ENCODE measurements around the gene SORCS1.

SORCS1 gene

DNA sequence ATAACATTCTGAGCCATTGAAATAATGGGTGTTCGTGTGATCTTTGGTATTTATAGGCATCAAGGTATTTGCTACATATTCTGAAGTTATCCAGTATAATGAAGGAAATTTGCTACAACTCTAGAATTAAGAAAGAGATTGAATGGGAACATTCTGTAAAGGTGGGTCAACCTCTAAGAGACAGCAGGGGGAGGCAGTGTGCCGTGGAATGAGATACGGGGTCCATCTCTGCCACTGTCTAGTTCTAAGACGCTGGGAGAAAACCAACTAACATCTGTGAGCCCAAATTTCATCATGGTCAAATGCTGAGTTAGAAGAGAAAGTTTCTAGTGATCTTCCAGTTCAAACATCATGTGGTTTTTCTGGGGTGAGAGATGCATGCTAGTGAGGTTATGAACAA, 368.9 kb downstream of the SORCS1 start:
- no peak for FAIRE-seq

GRCh38 chr10:106793617-106794016, 370.9 kb downstream of the SORCS1 start:
- FAIRE-seq = no peak

- FAIRE-seq = no peak
Measured at GRCh38 chr10:106789623-106790022, 374.9 kb downstream of the SORCS1 start.

- FAIRE-seq = no peak
Measured at GRCh38 chr10:106788982-106789381, 375.5 kb downstream of the SORCS1 start.

GRCh38 chr10:106785528-106785927, 379.0 kb downstream of the SORCS1 start:
- no peak for FAIRE-seq

DNA sequence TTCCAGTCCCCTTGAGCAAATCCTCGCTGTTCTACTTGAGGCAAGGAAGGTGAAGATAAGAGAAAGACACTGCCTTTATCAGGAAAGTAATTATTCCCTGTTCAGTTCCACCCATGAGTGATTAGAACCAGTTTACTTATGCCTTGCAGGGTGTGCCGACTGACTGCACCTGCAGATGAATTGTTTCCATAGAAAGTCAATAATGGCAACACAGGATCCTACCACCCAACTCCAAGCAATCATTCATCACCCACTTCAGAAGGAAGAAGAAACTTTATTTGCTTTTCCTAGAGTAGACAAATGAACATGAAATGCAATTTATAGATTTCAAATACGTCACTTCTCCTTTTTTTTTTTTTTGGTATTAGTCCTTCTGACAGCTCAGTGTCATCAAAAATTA, 383.9 kb downstream of the SORCS1 start:
- FAIRE-seq = no peak

- no peak for FAIRE-seq
Measured at GRCh38 chr10:106777841-106778240, 386.7 kb downstream of the SORCS1 start.

DNA sequence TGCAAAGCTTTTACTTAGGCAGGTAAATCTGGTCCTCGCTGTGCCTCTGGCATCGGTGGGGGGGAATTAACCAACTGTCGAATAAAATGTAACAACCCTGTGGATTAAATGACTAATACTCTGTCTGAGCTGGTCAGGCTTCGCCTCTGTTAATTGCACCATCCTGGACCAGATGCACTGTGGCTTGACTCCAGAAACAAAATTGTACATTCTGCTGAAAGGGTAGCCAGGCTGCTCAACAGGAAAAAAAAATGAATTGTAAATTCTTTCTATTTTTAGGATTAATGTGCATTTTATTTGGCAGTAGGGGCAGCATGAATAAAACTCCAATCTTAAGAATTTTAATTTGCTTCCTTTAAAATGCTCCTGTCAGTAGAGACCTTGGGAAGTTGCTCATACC, 389.4 kb downstream of the SORCS1 start:
- FAIRE-seq = no peak

DNA sequence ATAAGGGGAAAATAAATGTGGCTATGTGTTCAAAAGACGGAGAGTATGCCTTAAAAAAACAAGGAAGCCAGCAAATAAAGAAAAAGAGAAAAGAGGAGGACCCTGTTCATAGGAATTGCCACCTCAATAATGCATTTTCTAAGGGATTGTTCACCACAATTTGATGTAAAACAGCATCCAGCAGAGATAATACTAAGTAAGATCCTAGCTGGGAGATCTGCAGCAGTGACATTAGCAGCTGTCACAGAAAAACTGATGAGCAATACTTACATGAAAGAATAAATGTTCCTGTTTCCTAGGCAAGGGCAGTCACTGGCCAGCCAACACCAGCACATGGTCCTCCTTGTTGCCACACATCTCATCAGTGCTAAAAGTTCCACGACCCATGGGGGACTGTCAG, 391.5 kb downstream of the SORCS1 start:
- no peak for FAIRE-seq

- FAIRE-seq = no peak
Measured at GRCh38 chr10:106771154-106771553, 393.4 kb downstream of the SORCS1 start.

- FAIRE-seq = no peak
Measured at GRCh38 chr10:106768204-106768603, 396.3 kb downstream of the SORCS1 start.

DNA sequence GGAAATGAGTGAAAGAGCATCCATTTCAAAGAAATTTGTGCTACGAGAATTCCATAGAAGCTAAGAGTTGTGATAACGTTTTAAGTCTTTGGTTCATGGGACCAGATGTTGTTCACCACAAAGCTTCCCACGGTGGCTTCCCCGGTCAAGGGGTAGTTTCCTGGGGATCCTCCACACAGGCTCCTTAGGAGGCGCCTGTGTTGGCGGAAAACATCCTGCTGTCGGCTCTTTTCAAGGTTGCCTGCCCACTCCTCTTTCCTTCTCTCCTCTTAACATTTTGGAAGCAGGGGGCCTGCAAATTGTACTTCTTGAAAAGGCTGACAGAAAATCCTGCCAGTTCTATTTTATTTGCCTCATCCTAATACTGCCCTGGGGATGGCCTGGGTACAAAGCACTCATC, 398.6 kb downstream of the SORCS1 start:
- FAIRE-seq = no peak

DNA sequence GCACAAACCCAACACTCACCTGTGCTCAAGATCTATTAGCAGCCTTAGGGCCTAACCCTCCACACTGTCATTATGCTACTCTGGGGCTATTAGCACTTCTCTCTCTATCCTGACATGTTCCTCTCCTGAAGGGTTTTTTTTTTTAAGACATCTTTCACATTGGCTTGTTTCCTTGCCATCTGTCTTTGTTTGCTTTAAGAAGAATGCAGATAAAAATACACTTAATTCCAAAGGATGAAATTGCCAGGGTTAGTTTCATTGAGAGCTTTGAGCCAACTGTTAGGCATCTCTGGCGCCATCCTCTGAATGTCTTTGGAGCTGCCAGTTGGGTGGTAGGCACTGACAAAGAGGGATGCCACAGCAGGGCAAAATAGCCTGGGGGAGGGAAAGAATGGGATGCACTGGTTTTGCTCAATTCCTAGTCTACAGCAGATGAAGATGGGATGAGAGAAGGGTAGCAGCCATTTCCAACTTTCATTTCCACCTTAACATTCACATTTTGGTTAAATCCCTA, 399.2 kb downstream of the SORCS1 start:
- FAIRE-seq = no peak

DNA sequence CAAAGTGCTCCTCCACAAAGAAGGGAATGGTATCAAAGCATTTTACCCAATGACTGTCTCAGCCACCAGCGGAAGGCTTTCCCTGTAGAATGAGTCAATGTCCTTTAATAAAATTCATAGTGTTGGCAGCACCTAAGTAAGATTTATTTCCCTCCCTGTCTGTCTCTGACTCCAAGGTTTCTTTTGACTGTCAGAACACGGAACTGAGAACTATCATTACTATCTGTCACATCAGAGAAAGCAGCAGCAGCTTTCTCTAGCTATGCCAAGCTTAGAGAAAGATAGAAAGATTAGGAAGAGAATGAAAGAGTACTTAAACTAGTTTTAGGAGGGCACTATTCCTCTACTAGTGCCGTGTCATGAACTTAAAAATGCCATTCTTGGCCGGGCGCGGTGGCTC, 400.1 kb downstream of the SORCS1 start:
- no peak for FAIRE-seq

- FAIRE-seq = no peak
Measured at GRCh38 chr10:106761906-106762305, 402.6 kb downstream of the SORCS1 start.

GRCh38 chr10:106757521-106757920, 407.0 kb downstream of the SORCS1 start:
- no peak for FAIRE-seq

DNA sequence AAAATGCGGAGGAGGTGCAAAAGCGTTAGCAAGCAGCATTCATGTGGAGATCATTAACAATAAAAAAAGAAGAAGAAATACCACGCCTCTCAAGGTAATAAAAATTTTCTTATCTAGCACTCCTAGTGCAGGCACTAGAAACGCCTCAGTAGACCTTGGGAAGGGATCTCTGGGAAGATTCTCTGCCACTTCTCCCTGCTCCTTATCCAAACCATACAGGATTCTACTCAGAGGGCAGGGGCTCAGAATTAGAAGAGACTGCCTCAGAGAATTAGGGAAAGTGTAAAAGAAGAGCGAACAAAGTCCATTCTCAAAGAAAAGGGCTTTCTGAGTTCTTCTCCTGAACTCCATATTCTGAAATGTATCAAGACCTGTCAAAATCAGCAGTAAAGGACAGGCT, 413.4 kb downstream of the SORCS1 start:
- no peak for FAIRE-seq

DNA sequence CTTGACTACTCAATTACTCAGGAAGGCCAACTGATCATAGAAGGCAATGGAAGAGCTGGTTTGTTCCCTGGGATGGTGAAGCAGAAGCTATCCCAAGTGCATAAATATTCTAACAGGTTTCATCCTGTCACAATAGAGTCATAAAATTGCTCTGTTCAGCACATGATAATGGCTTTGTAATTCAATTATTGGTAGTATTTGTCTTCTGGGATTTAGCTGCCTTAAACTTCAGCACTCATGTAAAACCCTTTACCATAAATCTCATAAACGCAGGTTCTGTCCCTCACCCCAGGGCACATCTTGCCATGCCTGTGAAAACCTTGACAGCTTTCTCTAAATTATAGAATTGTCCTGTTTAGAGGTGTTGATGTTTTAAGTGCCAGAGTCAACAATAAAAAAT, 417.6 kb downstream of the SORCS1 start:
- no peak for FAIRE-seq

GRCh38 chr10:106741006-106741530, 423.4 kb downstream of the SORCS1 start:
- no peak for FAIRE-seq

DNA sequence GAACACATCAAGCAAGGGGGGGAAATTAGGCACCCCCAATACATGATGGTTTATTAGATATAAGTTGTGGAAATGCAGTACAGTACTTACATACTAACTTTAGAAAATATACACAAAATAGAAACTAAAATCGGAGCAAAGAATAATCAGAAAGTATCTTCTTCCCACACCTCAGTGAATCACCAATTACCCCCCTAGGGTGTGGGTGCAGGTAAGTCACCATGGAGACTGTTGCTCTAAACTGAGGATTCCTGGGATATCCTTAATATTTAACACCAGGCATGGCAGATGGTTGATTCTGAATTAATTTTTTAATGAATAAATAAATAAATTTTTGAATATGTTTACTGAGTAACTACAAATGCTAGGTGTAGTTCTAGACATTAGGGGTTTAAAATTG, 424.4 kb downstream of the SORCS1 start:
- no peak for FAIRE-seq

DNA sequence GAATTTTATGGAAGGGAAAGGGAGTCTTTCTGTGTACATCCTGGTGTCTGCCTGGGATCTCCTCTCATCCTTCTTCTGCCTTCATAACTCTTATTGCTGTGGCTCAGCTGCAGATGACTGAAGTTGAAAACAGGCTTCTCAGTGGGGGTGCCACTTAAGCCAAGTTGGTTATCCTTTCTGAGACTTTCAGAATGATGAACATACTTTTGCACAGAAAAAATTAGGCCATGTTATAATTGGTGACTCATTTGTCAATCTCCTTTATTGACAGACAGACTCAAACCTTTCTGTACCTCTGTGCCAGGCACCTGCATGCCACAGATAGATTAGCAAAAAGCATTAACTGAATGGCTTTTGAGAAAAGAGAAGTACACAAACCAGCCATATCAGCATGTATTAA, 430.3 kb downstream of the SORCS1 start:
- no peak for FAIRE-seq

GRCh38 chr10:106728232-106728631, 436.3 kb downstream of the SORCS1 start:
- no peak for FAIRE-seq

DNA sequence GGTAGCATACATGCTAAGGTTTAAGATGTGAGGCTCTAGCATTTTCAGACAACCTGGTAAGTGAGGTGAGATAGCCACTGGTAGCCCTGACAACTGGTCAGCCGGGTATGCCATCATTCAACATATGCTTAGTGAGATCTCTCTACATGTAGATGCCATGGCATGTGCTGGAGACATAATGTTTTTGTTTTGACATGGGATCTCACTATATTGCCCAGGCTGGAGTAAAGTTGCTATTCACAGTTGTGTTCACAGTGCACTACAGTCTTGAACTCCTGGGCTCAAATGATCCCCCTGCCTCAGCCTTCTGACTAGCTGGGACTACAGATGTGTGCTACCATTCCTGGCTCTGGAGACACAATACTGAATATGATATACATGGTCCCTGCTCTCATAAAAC, 437.3 kb downstream of the SORCS1 start:
- FAIRE-seq = no peak

GRCh38 chr10:106722524-106722923, 442.0 kb downstream of the SORCS1 start:
- no peak for FAIRE-seq

DNA sequence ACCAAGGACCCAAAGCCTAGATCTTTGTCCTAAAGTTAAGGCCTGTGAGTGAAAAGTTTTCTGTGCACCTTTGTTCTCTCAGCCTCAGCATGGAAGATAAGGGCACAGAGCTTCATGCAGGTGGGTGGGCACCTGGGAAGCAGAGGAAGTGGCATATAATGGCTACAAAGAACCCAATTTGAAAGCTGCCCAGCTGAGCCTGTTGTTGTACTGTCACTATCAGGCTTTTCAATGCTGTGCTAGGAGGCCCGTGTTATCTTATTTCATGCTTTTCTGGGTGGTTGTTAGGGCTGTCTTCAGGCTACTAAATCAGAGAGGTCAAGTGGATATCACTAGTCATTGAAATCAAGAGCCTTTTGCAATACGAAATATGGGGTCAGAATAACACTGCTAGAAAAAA, 443.8 kb downstream of the SORCS1 start:
- FAIRE-seq = no peak

DNA sequence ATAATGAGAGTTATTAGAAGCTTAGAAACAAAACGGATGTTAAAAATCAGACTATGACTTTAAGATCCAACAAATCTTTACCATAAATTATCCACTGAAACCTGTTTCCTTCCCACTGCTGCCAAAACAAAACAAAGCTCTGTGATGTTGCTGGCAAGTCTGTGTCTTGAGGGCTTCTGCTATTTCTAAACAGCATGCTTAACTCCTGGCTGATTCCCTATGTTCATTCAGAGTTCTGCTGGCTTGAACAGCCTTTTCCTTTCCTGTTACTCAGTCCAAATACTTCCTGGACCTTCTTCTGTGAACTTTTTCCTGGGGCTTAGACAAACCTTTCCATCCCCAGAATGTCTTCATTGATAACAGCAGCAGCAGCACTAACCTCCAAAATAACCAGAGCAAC, 448.1 kb downstream of the SORCS1 start:
- FAIRE-seq = no peak
